HCT116 (cell line): ENCODE data around the gene CCDC87. TPM values are rescaled to one million over a fixed set of nuclear protein-coding genes. Genes with fewer than 3 reads are reported as not detected.

ENCODE experiments used
- ATAC-seq: fragments of 200-7000 bp; cut with Tn5 transposase; 2 replicates; pipeline ENCODE4 v1.9.1; 2020; ENCODE audit warnings: mild to moderate bottlenecking, moderate library complexity
- BruUV-seq: library from RNA; stranded (reverse); fragments of 400-500 nt; replicated peaks from 2 replicates; lab custom pipeline; 2021; lab: Mats Ljungman, UMichigan
- CTCF ChIA-PET: fragments of 300-600 bp; sonication (Branson Sonifier 250); formaldehyde crosslinking; loops from one replicate; lab custom pipeline; 2021; ENCODE audit warnings: antibody characterized with exemption; lab: Charles Lee
- POLR2A ChIA-PET: fragments of 300-600, 350-600 bp; sonication (Branson Sonifier 250); formaldehyde crosslinking; loops from one replicate; lab custom pipeline; 2021; ENCODE audit warnings: antibody characterized with exemption; lab: Charles Lee
- RAD21 ChIA-PET, 2 experiments: fragments of 300-600 bp; sonication (Branson Sonifier 250); formaldehyde crosslinking; loops; one replicate each; lab custom pipeline; 2023; ENCODE audit warnings: low total read pairs in 2 of 2; ENCODE audit not compliant: uncharacterized antibody in 2 of 2, unreplicated experiment in 2 of 2, low non-redundant PET in 1 of 2; lab: Charles Lee
- DNase-seq: peaks from one replicate; pipeline ENCODE4 v3.0.0-alpha.2; 2010; ENCODE audit warnings: low read depth, low spot score
- H2AFZ ChIP-seq: fragments of 200-600 bp; shearing (Covaris generic), sonication (generic); 2 replicates; pipeline ENCODE4 v1.6.1; 2017; ENCODE audit warnings: low read depth, mixed run types, mixed read lengths, antibody characterized with exemption, low read length; ENCODE audit not compliant: poor library complexity, severe bottlenecking
- H3K27ac ChIP-seq: 2 replicates; pipeline ENCODE4 v1.5.1; 2012; ENCODE audit warnings: low read depth, low read length
- H3K27me3 ChIP-seq: fragments of 200-600 bp; sonication (generic); 2 replicates; pipeline ENCODE4 v1.6.1; 2016; ENCODE audit warnings: mixed run types, low read length, mixed read lengths; ENCODE audit not compliant: insufficient read depth
- H3K36me3 ChIP-seq, 2 experiments: fragments of 200-500 bp in 1 of 2; fragments of 200-600 bp in 1 of 2; sonication (Bioruptor generic) in 1 of 2; sonication (generic) in 1 of 2; 2 replicates each; pipeline versions ENCODE4 v1.5.1 to v1.6.1; 2014 to 2016; ENCODE audit warnings: low read length in 2 of 2, inconsistent platforms in 1 of 2, mixed read lengths in 1 of 2, mixed run types in 1 of 2; ENCODE audit not compliant: insufficient read depth in 2 of 2, control insufficient read depth in 1 of 2
- H3K4me1 ChIP-seq, 2 experiments: fragments of 200-600 bp in 1 of 2; sonication (generic) in 1 of 2; 2 replicates each; pipeline versions ENCODE4 v1.5.1 to v1.6.1; 2012 to 2017; ENCODE audit warnings: low read length in 2 of 2, inconsistent platforms in 1 of 2, mild to moderate bottlenecking in 1 of 2, mixed read lengths in 1 of 2, mixed run types in 1 of 2, moderate library complexity in 1 of 2; ENCODE audit not compliant: insufficient read depth in 2 of 2, control insufficient read depth in 1 of 2
- H3K4me2 ChIP-seq: fragments of 200-600 bp; sonication (generic); 2 replicates; pipeline ENCODE4 v1.6.1; 2017; ENCODE audit warnings: mixed run types, low read length, mixed read lengths
- H3K4me3 ChIP-seq, 2 experiments: fragments of 200-600 bp in 1 of 2; sonication (generic) in 1 of 2; replicated peaks in 1 of 2; 2 replicates each; pipeline ENCODE4 v1.5.1; 2011 to 2016; ENCODE audit warnings: low read length in 2 of 2, control low read depth in 1 of 2, low read depth in 1 of 2, mild to moderate bottlenecking in 1 of 2, mixed read lengths in 1 of 2, mixed run types in 1 of 2
- H3K79me2 ChIP-seq: fragments of 200-600 bp; sonication (generic); 2 replicates; pipeline ENCODE4 v1.6.1; 2017; ENCODE audit warnings: mild to moderate bottlenecking, mixed run types, low read length, moderate library complexity, mixed read lengths; ENCODE audit not compliant: insufficient read depth
- H3K9ac ChIP-seq: fragments of 200-600 bp; sonication (generic); 2 replicates; pipeline ENCODE4 v1.6.1; 2016; ENCODE audit warnings: low read length, mixed read lengths
- H3K9me2 ChIP-seq: fragments of 200-600 bp; sonication (generic), shearing (Covaris generic); 2 replicates; pipeline ENCODE4 v1.6.1; 2017; ENCODE audit warnings: mixed run types, mild to moderate bottlenecking, moderate library complexity; ENCODE audit not compliant: insufficient read depth
- H3K9me3 ChIP-seq, 2 experiments: fragments of 200-500 bp in 1 of 2; fragments of 200-600 bp in 1 of 2; sonication (Bioruptor generic) in 1 of 2; sonication (generic) in 1 of 2; 2 replicates each; pipeline ENCODE4 v1.6.1; 2014 to 2017; ENCODE audit warnings: low read length in 2 of 2, mixed read lengths in 2 of 2, inconsistent platforms in 1 of 2, low read depth in 1 of 2, mild to moderate bottlenecking in 1 of 2, mixed run types in 1 of 2, moderate library complexity in 1 of 2; ENCODE audit not compliant: control insufficient read depth in 1 of 2, insufficient read depth in 1 of 2
- H4K20me1 ChIP-seq: fragments of 200-600 bp; sonication (generic), shearing (Covaris generic); 2 replicates; pipeline ENCODE4 v1.6.1; 2017; ENCODE audit warnings: mixed run types, mild to moderate bottlenecking, moderate library complexity; ENCODE audit not compliant: insufficient read depth
- ATF3 ChIP-seq: IDR thresholded peaks from 2 replicates; pipeline ENCODE4 v1.6.1; 2012
- CTCF ChIP-seq, 3 experiments: fragments of 200-600 bp in 1 of 3; sonication (generic) in 1 of 3; IDR thresholded peaks in 2 of 3; conservative IDR thresholded peaks in 1 of 3; 2 replicates each; pipeline ENCODE4 v1.5.1; 2012 to 2017; ENCODE audit warnings: low read depth in 2 of 3, low read length in 2 of 3, antibody characterized with exemption in 1 of 3, borderline replicate concordance in 1 of 3, control low read depth in 1 of 3, mild to moderate bottlenecking in 1 of 3, mixed read lengths in 1 of 3, mixed run types in 1 of 3, moderate library complexity in 1 of 3; ENCODE audit not compliant: insufficient read depth in 1 of 3
- MAX ChIP-seq: IDR thresholded peaks from 2 replicates; pipeline ENCODE4 v1.6.1; 2012
- POLR2A ChIP-seq: IDR thresholded peaks from 2 replicates; pipeline ENCODE4 v1.7.0; 2011; ENCODE audit warnings: borderline replicate concordance; ENCODE audit not compliant: insufficient read depth, insufficient read length; ENCODE audit errors: extremely low read depth
- RAD21 ChIP-seq: IDR thresholded peaks from 2 replicates; pipeline ENCODE4 v1.6.1; 2012; ENCODE audit warnings: low read depth, mild to moderate bottlenecking
- REST ChIP-seq: IDR thresholded peaks from 2 replicates; pipeline ENCODE4 v1.6.1; 2012; ENCODE audit warnings: low read depth
- SIN3A ChIP-seq: IDR thresholded peaks from 2 replicates; pipeline ENCODE4 v1.6.1; 2012; ENCODE audit warnings: low read depth
- SRF ChIP-seq: IDR thresholded peaks from 2 replicates; pipeline ENCODE4 v1.6.1; 2012; ENCODE audit warnings: low read depth
- ZNF274 ChIP-seq: fragments of 200-500 bp; sonication (Bioruptor generic); IDR thresholded peaks from 2 replicates; pipeline ENCODE4 v1.6.1; 2014; ENCODE audit warnings: mild to moderate bottlenecking, low read depth, low read length, inconsistent platforms
- intact Hi-C: fragments of 100-400 bp; cut with micrococcal nuclease; formaldehyde crosslinking; loops from 2 replicates; pipeline ENCODE4 v1.10.0; 2022
- total RNA-seq: library from RNA; stranded (reverse); gene quantifications from one replicate; pipeline ENCODE4 v1.2.1, GENCODE V29; 2021; ENCODE audit not compliant: unreplicated experiment

CCDC87 gene
- total RNA-seq, 1 experiment from 2014 or later = 0.39 TPM

- H3K27me3 ChIP-seq = no peaks in the 10 kb centered on the region
- H2AFZ ChIP-seq = no peak overlapping the region
- ChIA-PET RAD21 (no interaction called here), CTCF (no interaction called here), POLR2A (no interaction called here)
- no TSS peak for BruUV-seq
- no peak overlapping the region for H3K27ac ChIP-seq
- no peak overlapping the region for H3K9ac ChIP-seq
- H3K36me3 ChIP-seq = no peaks in the 10 kb centered on the region
- H3K9me3 ChIP-seq = no peaks in the 10 kb centered on the region
- no peak overlapping the region for H3K4me3 ChIP-seq
- TF ChIP-seq SRF (no peak), REST (no peak), CTCF (IDR thresholded peaks at IDR 0.05 in 2 of 3, conservative IDR thresholded peaks at IDR 0.05 in 1 of 3; ENCODE audit: borderline replicate concordance in 1 of 3, insufficient read depth in 1 of 3, low read depth in 2 of 3, low read length in 2 of 3) (no peak), MAX (no peak), ZNF274 (no peak), RAD21 (no peak), POLR2A (no peak), SIN3A (no peak), ATF3 (no peak)
- H3K4me1 ChIP-seq = no peaks in the 10 kb centered on the region
- intact Hi-C loops = no loop called here
- no peak overlapping the region for H3K4me2 ChIP-seq
- ATAC-seq (no peak), DNase-seq (no peak)
- H4K20me1 ChIP-seq = no peaks in the 10 kb centered on the region
- no peaks in the 10 kb centered on the region for H3K79me2 ChIP-seq
- no peaks in the 10 kb centered on the region for H3K9me2 ChIP-seq
Observed at GRCh38 chr11:66555416-66555815, 37.4 kb downstream of the CCDC87 start.
